Mucosa of rectum (tissue), 2 donors: ENCODE measurements around the gene OGG1.

ENCODE experiments used
- H3K27ac ChIP-seq, 2 donors: one replicate each; pipeline ENCODE4 v1.7.0; 2013; ENCODE audit warnings: inconsistent platforms in 2 of 2, low read depth in 2 of 2, low read length in 2 of 2
- H3K27me3 ChIP-seq, 2 donors: one replicate each; pipeline ENCODE4 v1.7.0; 2013; ENCODE audit warnings: low read length in 2 of 2; ENCODE audit not compliant: control insufficient read depth in 2 of 2, insufficient read depth in 2 of 2
- H3K36me3 ChIP-seq, 2 donors: one replicate each; pipeline ENCODE4 v1.7.0; 2013; ENCODE audit warnings: low read length in 2 of 2; ENCODE audit not compliant: control insufficient read depth in 2 of 2, insufficient read depth in 2 of 2
- H3K4me1 ChIP-seq, 2 donors: one replicate each; pipeline ENCODE4 v1.7.0; 2013; ENCODE audit warnings: low read length in 2 of 2, mild to moderate bottlenecking in 1 of 2; ENCODE audit not compliant: control insufficient read depth in 2 of 2, insufficient read depth in 2 of 2
- H3K4me3 ChIP-seq, 2 donors: one replicate each; pipeline ENCODE4 v1.7.0; 2013; ENCODE audit warnings: low read length in 2 of 2
- H3K9ac ChIP-seq, 2 donors: one replicate each; pipeline ENCODE4 v1.7.0; 2013; ENCODE audit warnings: low read length in 2 of 2, low read depth in 1 of 2, mild to moderate bottlenecking in 1 of 2
- H3K9me3 ChIP-seq, 2 donors: one replicate each; pipeline ENCODE4 v1.7.0; 2013; ENCODE audit warnings: low read length in 2 of 2; ENCODE audit not compliant: control insufficient read depth in 2 of 2
- donor health status: healthy.
- donor health status: Normal muscosa, but diverticular disease.

The OGG1 gene

GRCh38 chr3:9727041-9727595, 22.6 kb upstream of the OGG1 start:
- Histone ChIP-seq H3K9ac (no peak overlapping the region), H3K27me3 (no peaks in the 10 kb centered on the region), H3K4me1 (peaks cover 2 to 5% of the 10 kb centered on the region in 2 donors), H3K4me3 (peak overlapping the region in 1 of 2 donors; percentile 52), H3K27ac (no peak overlapping the region), H3K36me3 (no peaks in the 10 kb centered on the region), H3K9me3 (no peaks in the 10 kb centered on the region)

GRCh38 chr3:9727743-9728142, 22.0 kb upstream of the OGG1 start:
- Histone ChIP-seq H3K36me3 (no peaks in the 10 kb centered on the region), H3K27ac (no peak overlapping the region), H3K4me1 (peaks cover 8 to 9% of the 10 kb centered on the region in 2 donors), H3K9ac (no peak overlapping the region), H3K4me3 (no peak overlapping the region), H3K27me3 (no peaks in the 10 kb centered on the region), H3K9me3 (no peaks in the 10 kb centered on the region)

GRCh38 chr3:9729419-9729818, 20.3 kb upstream of the OGG1 start:
- no peak overlapping the region for H3K9ac ChIP-seq
- H3K4me1 ChIP-seq = peaks cover 15% of the 10 kb centered on the region in 2 donors
- H3K9me3 ChIP-seq = no peaks in the 10 kb centered on the region
- no peak overlapping the region for H3K4me3 ChIP-seq
- no peaks in the 10 kb centered on the region for H3K27me3 ChIP-seq
- peaks cover 6 to 7% of the 10 kb centered on the region in 2 donors for H3K36me3 ChIP-seq
- H3K27ac ChIP-seq = no peak overlapping the region

- H3K27ac ChIP-seq = peak overlapping the region; percentile 71 to 94
- H3K9me3 ChIP-seq = no peaks in the 10 kb centered on the region
- H3K36me3 ChIP-seq = peaks cover 13 to 17% of the 10 kb centered on the region in 2 donors
- H3K27me3 ChIP-seq = no peaks in the 10 kb centered on the region
- peak overlapping the region; percentile 69 to 84 for H3K4me3 ChIP-seq
- peaks cover 15 to 16% of the 10 kb centered on the region in 2 donors for H3K4me1 ChIP-seq
- peak overlapping the region; percentile 37 to 41 for H3K9ac ChIP-seq
These were observed 19.0 kb upstream of the OGG1 start for GRCh38 chr3:9730657-9731205.

- Histone ChIP-seq H3K27ac (peak within 1 kb of the TSS; percentile 94 to 95), H3K9ac (peak within 1 kb of the TSS; percentile 84 to 94), H3K4me3 (peak within 1 kb of the TSS; percentile 79 to 84), H3K27me3 (no peaks in the 10 kb centered on the region), H3K4me1 (peaks cover 15 to 16% of the 10 kb centered on the region in 2 donors), H3K9me3 (no peaks in the 10 kb centered on the region), H3K36me3 (peaks cover 16 to 18% of the 10 kb centered on the region in 2 donors)
These were observed 18.3 kb upstream of the OGG1 start, which contains the start of gene BRPF1 for GRCh38 chr3:9731206-9732079. Gene BRPF1, plus strand, starts transcription at chr3:9731735. Its CDS starts 2,406 bp downstream, at chr3:9734141.

- Histone ChIP-seq H3K4me1 (peaks cover 15 to 16% of the 10 kb centered on the region in 2 donors), H3K9ac (peak overlapping the region; percentile 84 to 94), H3K4me3 (peak overlapping the region; percentile 79 to 84), H3K27me3 (no peaks in the 10 kb centered on the region), H3K27ac (peak overlapping the region; percentile 94 to 95), H3K9me3 (no peaks in the 10 kb centered on the region), H3K36me3 (peaks cover 22 to 26% of the 10 kb centered on the region in 2 donors)
These were observed 17.5 kb upstream of the OGG1 start for GRCh38 chr3:9732080-9732739.

GRCh38 chr3:9732740-9733115, 17.0 kb upstream of the OGG1 start:
- Histone ChIP-seq H3K27ac (no peak overlapping the region), H3K4me1 (peaks cover 15 to 16% of the 10 kb centered on the region in 2 donors)

GRCh38 chr3:9736831-9737230, 12.9 kb upstream of the OGG1 start:
- peaks cover 64 to 70% of the 10 kb centered on the region in 2 donors for H3K36me3 ChIP-seq
- H3K27me3 ChIP-seq = no peaks in the 10 kb centered on the region
- H3K9ac ChIP-seq = no peak overlapping the region
- peaks cover 10 to 14% of the 10 kb centered on the region in 2 donors for H3K4me1 ChIP-seq
- H3K27ac ChIP-seq = no peak overlapping the region
- no peaks in the 10 kb centered on the region for H3K9me3 ChIP-seq
- no peak overlapping the region for H3K4me3 ChIP-seq

More at GRCh38 chr3:9732740-9733115, 17.0 kb upstream of the OGG1 start:
- H3K4me3 ChIP-seq = peak overlapping the region; percentile 79 to 84
- peak overlapping the region; percentile 43 to 84 for H3K9ac ChIP-seq
- H3K36me3 ChIP-seq = peaks cover 28 to 31% of the 10 kb centered on the region in 2 donors
- H3K27me3 ChIP-seq = no peaks in the 10 kb centered on the region
- no peaks in the 10 kb centered on the region for H3K9me3 ChIP-seq

GRCh38 chr3:9739181-9739580, 10.6 kb upstream of the OGG1 start:
- peaks cover 82 to 90% of the 10 kb centered on the region in 2 donors for H3K36me3 ChIP-seq
- H3K9me3 ChIP-seq = no peaks in the 10 kb centered on the region
- H3K27me3 ChIP-seq = no peaks in the 10 kb centered on the region
- H3K27ac ChIP-seq = no peak overlapping the region
- no peak overlapping the region for H3K4me3 ChIP-seq
- peaks cover 0 to 2% of the 10 kb centered on the region in 2 donors for H3K4me1 ChIP-seq
- H3K9ac ChIP-seq = no peak overlapping the region
